Mucosa of descending colon (tissue), 3 donors: ENCODE measurements around the gene CACNA2D2. TPM values are rescaled to one million over a fixed set of nuclear protein-coding genes. Genes with fewer than 3 reads are reported as not detected.

ENCODE experiments used
- ATAC-seq: fragments of 200-7000 bp; cut with Tn5 transposase; one replicate; pipeline ENCODE4 v1.9.1; 2020; ENCODE audit warnings: mild to moderate bottlenecking, moderate library complexity
- DNase-seq, 3 donors: peaks; one replicate each; pipeline ENCODE4 v3.0.0-alpha.2; 2020
- H3K36me3 ChIP-seq: fragments of 200-600 bp; one replicate; pipeline ENCODE4 v1.8.0; 2021; ENCODE audit warnings: low read depth, mild to moderate bottlenecking
- H3K4me1 ChIP-seq: fragments of 200-600 bp; one replicate; pipeline ENCODE4 v1.8.0; 2021; ENCODE audit warnings: low read depth, mild to moderate bottlenecking
- H3K4me3 ChIP-seq: fragments of 200-600 bp; one replicate; pipeline ENCODE4 v1.8.0; 2021; ENCODE audit warnings: mild to moderate bottlenecking
- H3K9me3 ChIP-seq: fragments of 200-600 bp; one replicate; pipeline ENCODE4 v1.8.0; 2021; ENCODE audit warnings: mild to moderate bottlenecking
- CTCF ChIP-seq: fragments of 200-600 bp; IDR thresholded peaks from one replicate; pipeline ENCODE4 v1.8.0; 2022; ENCODE audit warnings: antibody characterized with exemption, mild to moderate bottlenecking
- intact Hi-C, 2 donors: fragments of 100-400 bp; cut with DNase I in 1 of 2; cut with micrococcal nuclease in 1 of 2; formaldehyde crosslinking; loops; one replicate each; pipeline versions ENCODE4 v1.11.0 to v1.11.1; 2022; cut with DNase I, micrococcal nuclease
- total RNA-seq, 3 donors: library from RNA; stranded (reverse); fragmentation: NEBNext Ultra II Directional in 2 of 3; extraction: Animal tissue kit (Norgen Biotek cat#: 25700) in 2 of 3; gene quantifications; one replicate each; pipeline versions ENCODE4 v1.2.1 to v1.2.4, GENCODE V29; 2021 to 2023
- donor health status: DM: no; HTN: no; CAD: no; lungs with moderate emphysema.
- donor health status: DM: no; HTN: no; CAD: no.
- donor health status: DM: no; HTN: yes; CAD: no.

CACNA2D2 gene
- total RNA-seq, 3 donors from 2014 or later: 1.5 to 4.9 (median 3.8) TPM

DNA sequence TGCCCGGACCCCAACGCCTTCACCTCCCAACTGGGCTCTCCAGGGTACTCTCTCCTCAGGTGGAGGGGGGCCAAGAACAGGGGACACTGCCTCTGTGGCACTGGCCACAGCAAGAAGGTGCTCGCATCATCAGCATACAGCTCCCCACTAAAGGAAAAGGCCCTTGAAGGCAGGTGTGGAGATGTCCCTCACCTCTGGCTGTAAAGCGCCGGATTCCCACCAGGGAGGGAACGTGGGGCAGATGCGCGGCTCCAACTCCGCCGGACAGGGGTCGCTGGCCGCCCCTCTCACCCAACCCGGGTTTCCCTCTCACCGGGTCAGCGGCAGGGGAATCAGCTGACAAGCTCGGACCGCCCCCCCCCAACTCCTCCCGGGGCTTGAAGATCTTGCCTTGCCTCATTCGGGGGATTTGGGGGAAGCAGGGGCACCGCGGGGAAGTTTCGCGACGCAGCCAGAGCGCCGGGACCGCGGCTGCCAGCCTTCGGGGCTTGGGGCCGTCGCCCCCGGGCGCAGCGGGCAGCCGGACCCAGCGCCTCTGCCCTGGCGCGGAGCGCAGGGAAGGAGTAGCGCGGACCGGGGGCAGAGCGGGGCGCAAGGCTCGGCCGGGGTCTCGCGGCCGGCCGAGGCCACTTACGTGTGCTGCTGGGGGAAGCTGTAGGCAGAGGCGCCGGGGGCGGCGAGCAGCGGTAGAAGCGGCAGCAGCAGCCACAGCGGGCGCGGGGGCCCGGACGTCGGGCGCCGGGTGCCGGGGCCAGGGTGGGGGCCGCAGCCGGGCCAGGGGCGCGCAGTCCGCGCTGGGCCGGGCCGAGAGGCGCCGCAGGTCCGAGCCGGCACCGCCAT, 630 bp downstream of the CACNA2D2 start:
- Histone ChIP-seq H3K4me3 (no peak overlapping the region), H3K9me3 (no peaks in the 10 kb centered on the region), H3K4me1 (peaks cover 12% of the 10 kb centered on the region), H3K36me3 (no peaks in the 10 kb centered on the region)
- ATAC-seq: no peak
- TF ChIP-seq CTCF: no peak
- peak in 1 of 3 donors; percentile 27 for DNase-seq
- intact Hi-C loops: no loop called here

DNA sequence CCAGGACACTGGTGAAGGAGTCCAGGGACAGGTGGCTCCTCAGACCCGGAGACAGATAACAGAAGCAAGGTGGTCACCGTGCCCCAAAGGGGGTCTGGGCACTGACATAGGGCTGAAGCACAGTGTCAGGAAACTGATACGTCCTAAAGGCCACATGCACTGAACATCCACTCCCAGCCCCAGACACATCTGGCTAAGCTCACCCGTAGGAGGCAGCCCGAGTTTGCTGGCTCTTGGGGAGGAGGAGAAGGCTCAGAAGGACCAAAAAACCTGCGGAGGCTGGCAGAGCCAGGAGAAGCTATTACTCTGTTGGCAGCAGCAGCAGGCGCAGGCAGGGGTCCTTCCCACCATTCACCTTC, 1.2 kb downstream of the CACNA2D2 start:
- no peak overlapping the region for H3K4me3 ChIP-seq
- intact Hi-C loops: no loop called here
- H3K36me3 ChIP-seq: no peaks in the 10 kb centered on the region
- peaks cover 12% of the 10 kb centered on the region for H3K4me1 ChIP-seq
- ATAC-seq (no peak), DNase-seq (no peak)
- no peaks in the 10 kb centered on the region for H3K9me3 ChIP-seq
- no peak for TF ChIP-seq CTCF

- no peak for TF ChIP-seq CTCF
- no peaks in the 10 kb centered on the region for H3K9me3 ChIP-seq
- no peak for DNase-seq
- no peak overlapping the region for H3K4me3 ChIP-seq
- H3K4me1 ChIP-seq: no peaks in the 10 kb centered on the region
- ATAC-seq: no peak
- intact Hi-C loops: no loop called here
- no peaks in the 10 kb centered on the region for H3K36me3 ChIP-seq
These were observed 7.6 kb downstream of the CACNA2D2 start for GRCh38 chr3:50495609-50496423.

DNA sequence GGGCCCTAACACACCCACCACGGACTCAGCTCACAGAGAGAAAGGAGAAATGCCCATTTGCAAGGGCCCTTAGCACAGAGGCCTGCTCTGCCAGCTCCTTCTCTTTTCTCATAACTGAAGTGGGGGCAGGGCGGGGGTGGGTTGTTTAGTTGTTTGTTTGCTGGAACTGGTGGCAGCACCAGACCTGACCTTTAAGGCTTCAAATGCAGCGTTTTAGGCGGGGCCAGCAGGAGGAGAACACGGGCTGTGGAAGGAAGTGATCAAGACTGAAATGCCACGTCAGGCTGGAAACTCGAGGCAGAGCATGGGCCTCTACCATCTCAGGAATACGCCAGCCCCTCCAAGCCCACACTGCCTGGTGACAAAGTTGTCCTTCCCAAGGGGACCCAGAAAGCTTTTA, 9.3 kb downstream of the CACNA2D2 start:
- Histone ChIP-seq H3K4me1 (no peaks in the 10 kb centered on the region), H3K9me3 (no peaks in the 10 kb centered on the region), H3K4me3 (no peak overlapping the region), H3K36me3 (no peaks in the 10 kb centered on the region)
- intact Hi-C loops: no loop called here
- no peak for TF ChIP-seq CTCF
- no peak for ATAC-seq
- DNase-seq: no peak

GRCh38 chr3:50493623-50494022, 9.8 kb downstream of the CACNA2D2 start:
- DNase-seq (no peak), ATAC-seq (no peak)
- no peak for TF ChIP-seq CTCF
- Histone ChIP-seq H3K9me3 (no peaks in the 10 kb centered on the region), H3K4me1 (no peaks in the 10 kb centered on the region), H3K4me3 (no peak overlapping the region), H3K36me3 (no peaks in the 10 kb centered on the region)
- intact Hi-C loops: no loop called here
